ENCODE data around the gene ACKR4.

GRCh38 chr3:132587401-132587800 is 9.7 kb upstream of the ACKR4 start:
- TF ChIP-seq, protein P1, sequence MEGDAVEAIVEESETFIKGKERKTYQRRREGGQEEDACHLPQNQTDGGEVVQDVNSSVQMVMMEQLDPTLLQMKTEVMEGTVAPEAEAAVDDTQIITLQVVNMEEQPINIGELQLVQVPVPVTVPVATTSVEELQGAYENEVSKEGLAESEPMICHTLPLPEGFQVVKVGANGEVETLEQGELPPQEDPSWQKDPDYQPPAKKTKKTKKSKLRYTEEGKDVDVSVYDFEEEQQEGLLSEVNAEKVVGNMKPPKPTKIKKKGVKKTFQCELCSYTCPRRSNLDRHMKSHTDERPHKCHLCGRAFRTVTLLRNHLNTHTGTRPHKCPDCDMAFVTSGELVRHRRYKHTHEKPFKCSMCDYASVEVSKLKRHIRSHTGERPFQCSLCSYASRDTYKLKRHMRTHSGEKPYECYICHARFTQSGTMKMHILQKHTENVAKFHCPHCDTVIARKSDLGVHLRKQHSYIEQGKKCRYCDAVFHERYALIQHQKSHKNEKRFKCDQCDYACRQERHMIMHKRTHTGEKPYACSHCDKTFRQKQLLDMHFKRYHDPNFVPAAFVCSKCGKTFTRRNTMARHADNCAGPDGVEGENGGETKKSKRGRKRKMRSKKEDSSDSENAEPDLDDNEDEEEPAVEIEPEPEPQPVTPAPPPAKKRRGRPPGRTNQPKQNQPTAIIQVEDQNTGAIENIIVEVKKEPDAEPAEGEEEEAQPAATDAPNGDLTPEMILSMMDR (conservative IDR thresholded peaks at IDR 0.05), result no peak
- TF ChIP-seq EZH2 (IDR thresholded peaks at IDR 0.05; ENCODE audit: low read depth), result no peak

Data from PC-9 (cell line).